Chondrocyte (in vitro differentiated cells): Measurements from ENCODE around the gene SYNE1. TPM values are rescaled to one million over a fixed set of nuclear protein-coding genes. Genes with fewer than 3 reads are reported as not detected.
"Not testable (repeated sequence)": the region's sequence is repeated elsewhere in the genome, so short reads cannot be mapped to it uniquely, and the experiment has no call there.

Experiments
- DNase-seq: peaks from one replicate; pipeline ENCODE4 v3.0.0; 2021; ENCODE audit warnings: mixed read lengths, low spot score
- H3K27ac Mint-ChIP-seq: one replicate; pipeline ENCODE4 v1.8.0; 2021; ENCODE audit warnings: mild to moderate bottlenecking, moderate library complexity, mixed read lengths; ENCODE audit not compliant: unreplicated experiment
- H3K27me3 Mint-ChIP-seq: 2 replicates; pipeline ENCODE4 v1.8.0; 2021; ENCODE audit warnings: low read depth, mixed read lengths
- H3K36me3 Mint-ChIP-seq: 2 replicates; pipeline ENCODE4 v1.8.0; 2021; ENCODE audit warnings: low read depth, mixed read lengths
- H3K4me1 Mint-ChIP-seq: 2 replicates; pipeline ENCODE4 v1.8.0; 2021; ENCODE audit warnings: low read depth, mild to moderate bottlenecking, mixed read lengths
- H3K4me3 Mint-ChIP-seq: one replicate; pipeline ENCODE4 v1.8.0; 2021; ENCODE audit warnings: mild to moderate bottlenecking, moderate library complexity, mixed read lengths; ENCODE audit not compliant: unreplicated experiment
- H3K9me3 Mint-ChIP-seq: 2 replicates; pipeline ENCODE4 v1.8.0; 2021; ENCODE audit warnings: low read depth, mixed read lengths
- CTCF ChIP-seq: fragments of 200-600 bp; sonication (generic); IDR thresholded peaks from 2 replicates; pipeline ENCODE4 v1.5.0; 2021; ENCODE audit warnings: antibody characterized with exemption, mild to moderate bottlenecking, moderate library complexity
- total RNA-seq: library from RNA; stranded (reverse); gene quantifications from 3 replicates; pipeline ENCODE4 v1.2.1, GENCODE V29; 2021

SYNE1 gene
- total RNA-seq, 1 donor from 2014 or later, result 151 TPM

GRCh38 chr6:152503546-152503945 lies 133.6 kb downstream of the SYNE1 start:
- H3K27me3 Mint-ChIP-seq, result no peaks in the 10 kb centered on the region
- H3K27ac Mint-ChIP-seq, result no peak overlapping the region
- no peaks in the 10 kb centered on the region for H3K36me3 Mint-ChIP-seq
- no peak overlapping the region for H3K4me3 Mint-ChIP-seq
- TF ChIP-seq CTCF, result no peak
- no peak for DNase-seq
- H3K9me3 Mint-ChIP-seq, result no peaks in the 10 kb centered on the region
- H3K4me1 Mint-ChIP-seq, result no peaks in the 10 kb centered on the region

DNA sequence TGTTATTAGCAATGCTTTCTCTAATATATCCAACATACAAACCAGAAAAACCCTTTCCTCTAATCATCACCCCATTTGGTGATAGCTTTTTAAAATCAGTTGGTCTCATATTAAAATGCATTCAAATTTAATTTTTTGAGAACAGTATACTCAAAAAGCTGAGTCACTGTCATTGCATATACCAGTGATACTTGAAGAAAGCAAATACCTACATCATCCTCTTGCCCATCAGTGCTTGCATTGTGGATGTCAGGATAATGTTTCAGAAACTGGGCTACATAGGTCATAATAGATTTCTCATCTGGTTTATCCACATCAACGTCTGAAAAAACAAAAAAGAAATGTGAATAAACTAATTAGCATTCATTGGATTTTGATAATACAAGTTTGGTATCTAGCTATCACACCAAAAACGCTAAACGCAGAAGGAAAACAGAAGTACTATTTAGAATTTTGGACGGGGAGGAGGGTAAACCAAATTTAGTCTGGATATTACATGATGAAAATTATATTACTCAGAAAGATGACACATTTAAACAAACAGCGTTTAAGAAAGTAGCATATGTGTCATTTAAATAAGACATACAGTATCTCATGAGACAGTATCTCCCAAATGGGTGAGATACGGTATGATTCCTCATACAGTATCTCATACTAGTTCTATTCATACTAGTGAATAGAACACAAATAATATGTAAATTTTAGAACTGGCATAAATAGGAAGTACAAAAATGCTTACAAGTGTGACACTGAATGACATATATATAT lies 134.6 kb downstream of the SYNE1 start:
- Mint-ChIP-seq H3K4me1 (no peaks in the 10 kb centered on the region), H3K27ac (no peak overlapping the region), H3K4me3 (no peak overlapping the region), H3K9me3 (no peaks in the 10 kb centered on the region), H3K36me3 (no peaks in the 10 kb centered on the region), H3K27me3 (no peaks in the 10 kb centered on the region)
- no peak for TF ChIP-seq CTCF
- DNase-seq, result no peak

DNA sequence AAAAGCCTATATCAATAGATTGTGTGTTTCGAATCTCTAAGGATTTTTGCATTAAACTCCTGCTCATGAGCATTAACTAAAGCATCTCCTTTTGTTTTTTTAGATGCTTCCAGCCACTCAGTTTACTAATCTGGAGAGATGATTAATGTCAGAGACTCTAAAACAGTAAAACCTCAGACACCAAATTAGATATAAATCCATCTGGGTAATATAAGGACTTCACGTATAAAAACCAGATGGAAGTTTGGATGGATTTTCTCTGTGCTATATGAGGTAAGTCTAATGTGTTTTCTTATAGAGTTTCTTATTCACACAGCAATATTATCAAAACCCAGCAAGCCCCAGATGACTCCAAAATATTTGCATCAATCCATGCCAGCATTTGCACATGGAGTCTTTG lies 137.2 kb downstream of the SYNE1 start:
- Mint-ChIP-seq H3K27ac (no peak overlapping the region), H3K27me3 (no peaks in the 10 kb centered on the region), H3K36me3 (no peaks in the 10 kb centered on the region), H3K4me3 (no peak overlapping the region), H3K9me3 (no peaks in the 10 kb centered on the region), H3K4me1 (no peaks in the 10 kb centered on the region)
- no peak for TF ChIP-seq CTCF
- DNase-seq, result no peak

DNA sequence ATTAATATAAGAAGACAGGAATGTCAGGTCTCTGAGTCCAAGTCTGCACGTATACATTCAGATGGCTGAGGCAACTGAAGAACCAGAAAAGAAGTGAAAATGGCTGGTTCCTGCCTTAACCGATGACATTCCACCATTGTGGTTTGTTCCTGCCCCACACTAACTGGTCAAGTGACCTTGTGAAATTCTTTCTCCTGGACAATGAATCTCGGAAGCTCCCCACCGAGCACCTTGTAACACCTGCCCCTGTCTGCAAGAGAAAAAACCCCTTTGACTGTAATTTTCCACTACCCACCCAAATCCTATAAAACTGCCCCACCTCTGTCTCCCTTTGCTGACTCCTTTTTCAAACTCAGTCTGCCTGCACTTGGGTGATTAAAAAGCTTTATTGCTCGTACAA lies 140.4 kb downstream of the SYNE1 start:
- no peak for DNase-seq
- H3K27ac Mint-ChIP-seq, result no peak overlapping the region
- no peaks in the 10 kb centered on the region for H3K36me3 Mint-ChIP-seq
- H3K27me3 Mint-ChIP-seq, result no peaks in the 10 kb centered on the region
- no peaks in the 10 kb centered on the region for H3K9me3 Mint-ChIP-seq
- no peak for TF ChIP-seq CTCF
- H3K4me1 Mint-ChIP-seq, result no peaks in the 10 kb centered on the region
- no peak overlapping the region for H3K4me3 Mint-ChIP-seq

DNA sequence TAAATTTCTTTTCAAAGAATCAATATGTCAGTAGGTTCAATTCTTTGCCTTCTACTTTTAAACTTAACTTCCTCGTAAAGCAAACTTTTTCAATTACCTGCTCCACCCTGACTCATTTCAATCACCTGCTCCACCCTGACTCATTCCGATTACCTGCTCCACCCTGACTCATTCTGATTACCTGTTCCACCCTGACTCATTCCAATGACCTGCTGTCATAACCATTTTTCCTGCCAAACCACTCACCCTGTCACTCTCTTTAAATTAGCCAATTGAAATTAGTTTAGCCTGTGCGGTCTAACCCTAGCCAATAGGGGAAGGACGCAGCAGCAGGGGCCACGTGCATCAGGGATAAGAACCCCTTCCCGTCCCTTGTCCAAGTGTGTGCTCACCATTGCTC lies 141.7 kb downstream of the SYNE1 start:
- H3K9me3 Mint-ChIP-seq, H3K4me1 Mint-ChIP-seq, H3K36me3 Mint-ChIP-seq, H3K27ac Mint-ChIP-seq, DNase-seq, H3K4me3 Mint-ChIP-seq, H3K27me3 Mint-ChIP-seq: not testable (repeated sequence)

GRCh38 chr6:152492281-152492680 lies 144.9 kb downstream of the SYNE1 start:
- DNase-seq, H3K27me3 Mint-ChIP-seq, H3K36me3 Mint-ChIP-seq, H3K9me3 Mint-ChIP-seq, H3K4me1 Mint-ChIP-seq, H3K27ac Mint-ChIP-seq, H3K4me3 Mint-ChIP-seq: not testable (repeated sequence)

- H3K4me3 Mint-ChIP-seq, H3K4me1 Mint-ChIP-seq, H3K27ac Mint-ChIP-seq, H3K36me3 Mint-ChIP-seq, H3K9me3 Mint-ChIP-seq, DNase-seq, H3K27me3 Mint-ChIP-seq: not testable (repeated sequence)
Measured at GRCh38 chr6:152491501-152491900, 145.7 kb downstream of the SYNE1 start.

DNA sequence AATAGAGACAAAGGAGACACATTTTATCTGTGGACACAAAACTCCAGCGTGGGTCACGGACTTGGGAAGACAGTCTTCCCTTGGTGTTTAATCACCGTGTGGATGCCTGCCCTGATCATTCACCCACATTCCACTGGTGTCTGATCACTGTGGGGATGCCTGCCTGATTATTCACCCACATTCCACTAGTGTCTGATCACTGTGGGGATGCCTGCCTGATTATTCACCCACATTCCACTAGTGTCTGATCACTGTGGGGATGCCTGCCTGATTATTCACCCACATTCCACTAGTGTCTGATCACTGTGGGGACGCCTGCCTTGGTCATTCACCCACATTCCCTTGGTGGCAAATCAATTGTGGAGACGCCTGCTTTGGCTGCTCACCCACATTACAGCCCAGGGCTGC lies 146.2 kb downstream of the SYNE1 start:
- H3K9me3 Mint-ChIP-seq, H3K4me1 Mint-ChIP-seq, DNase-seq, H3K27me3 Mint-ChIP-seq, H3K4me3 Mint-ChIP-seq, H3K36me3 Mint-ChIP-seq: not testable (repeated sequence)
- peak overlapping the region; percentile 75 for H3K27ac Mint-ChIP-seq
